K562 (cell line): ENCODE results near the gene ASB13. TPM values are rescaled to one million over a fixed set of nuclear protein-coding genes. Genes with fewer than 3 reads are reported as not detected.

Experiments used
- BCOR ChIP-seq: fragments of 450-650 bp; IDR thresholded peaks from 2 replicates; pipeline ENCODE4 v1.6.1; 2016
- ELF1 ChIP-seq: fragments of 200-800 bp; sonication (Bioruptor generic); IDR thresholded peaks from 2 replicates; pipeline ENCODE4 v1.6.1; 2016; ENCODE audit warnings: missing genetic modification characterization, missing compliant biosample characterization
- HCFC1 ChIP-seq: IDR thresholded peaks from 2 replicates; pipeline ENCODE4 v1.6.1; 2012; ENCODE audit warnings: low read depth, low read length, improper control_type of control experiment
- RB1 ChIP-seq: fragments of 450-650 bp; IDR thresholded peaks from 2 replicates; pipeline ENCODE4 v1.6.1; 2017; ENCODE audit warnings: low read depth, mild to moderate bottlenecking
- SREBF1 ChIP-seq: fragments of 150-350 bp; IDR thresholded peaks from 2 replicates; pipeline ENCODE4 v1.6.1; 2014; ENCODE audit warnings: antibody characterized with exemption, low read depth, low read length, borderline replicate concordance
- TGIF2 ChIP-seq: sonication (generic); formaldehyde crosslinking; IDR thresholded peaks from 2 replicates; pipeline ENCODE4 v1.8.1; 2022; ENCODE audit warnings: mild to moderate bottlenecking, missing genetic modification reagents, moderate library complexity
- TSC22D4 ChIP-seq: fragments of 450-650 bp; IDR thresholded peaks from 2 replicates; pipeline ENCODE4 v1.6.1; 2016; ENCODE audit warnings: missing genetic modification characterization, missing biosample characterization, control low read depth
- ZNF785 ChIP-seq: fragments of 250-450 bp; sonication (Bioruptor Pico); IDR thresholded peaks from 2 replicates; pipeline ENCODE4 v1.4.0; 2020; ENCODE audit warnings: mild to moderate bottlenecking
- polyA plus RNA-seq, 8 experiments: library from polyadenylated mRNA; depleted of rRNA in 4 of 8; stranded (reverse) in 5 of 8; unstranded in 3 of 8; fragments of >200 nt; fragmentation: Nextera tagmentation in 2 of 8; fragmentation: Illumina TruSeq in 1 of 8; extraction: Ambion mirVana in 2 of 8; extraction: Trizol in 1 of 8; gene quantifications; 2 replicates each; pipeline versions ENCODE4 v1.2.1 to v1.2.3, GENCODE V29; 2011 to 2014; ENCODE audit warnings: inconsistent platforms in 1 of 8, missing spikeins in 1 of 8
- total RNA-seq, 7 experiments: library from RNA; depleted of rRNA in 6 of 7; stranded (reverse); fragments of >200 nt in 6 of 7; fragmentation: Illumina TruSeq in 2 of 7; extraction: Trizol in 2 of 7; gene quantifications; 2 replicates each; pipeline versions ENCODE4 v1.2.1 to v1.2.3, GENCODE V29; 2011 to 2021; ENCODE audit warnings: low replicate concordance in 1 of 7
- TF ChIP-seq, protein P1 (sequence below): fragments of 450-650 bp; IDR thresholded peaks from 2 replicates; pipeline ENCODE4 v1.7.1; 2018; ENCODE audit warnings: mild to moderate bottlenecking, low read depth; ENCODE audit not compliant: partially characterized antibody
- TF ChIP-seq, protein P2 (sequence below), 2 experiments: fragments of 450-650 bp; conservative IDR thresholded peaks; 2 replicates each; pipeline ENCODE4 v1.6.1; 2017; ENCODE audit warnings: mild to moderate bottlenecking in 2 of 2, moderate library complexity in 2 of 2
- TF ChIP-seq, protein P3 (sequence below): fragments of 250-450 bp; sonication (Bioruptor Pico); IDR thresholded peaks from 2 replicates; pipeline ENCODE4 v1.4.0; 2020; ENCODE audit warnings: mild to moderate bottlenecking, moderate library complexity
- TF ChIP-seq, protein P4 (sequence below): fragments of 450-650 bp; IDR thresholded peaks from 2 replicates; pipeline ENCODE4 v1.6.1; 2016
- TF ChIP-seq, protein P5 (sequence below): fragments of 250-450 bp; sonication (Bioruptor Pico); IDR thresholded peaks from 2 replicates; pipeline ENCODE4 v1.4.0; 2020; ENCODE audit warnings: borderline replicate concordance
- TF ChIP-seq, protein P6 (sequence below): sonication (generic); formaldehyde crosslinking; IDR thresholded peaks from 2 replicates; pipeline ENCODE4 v1.8.0; 2022; ENCODE audit warnings: mild to moderate bottlenecking, missing genetic modification reagents

Gene ASB13
- total and polyA plus RNA-seq, 9 of the 15 experiments (the other 6 are each of a cell fraction or from before 2014, with no cell fraction given) = 5.2 to 28.8 (median 16.9) TPM

DNA sequence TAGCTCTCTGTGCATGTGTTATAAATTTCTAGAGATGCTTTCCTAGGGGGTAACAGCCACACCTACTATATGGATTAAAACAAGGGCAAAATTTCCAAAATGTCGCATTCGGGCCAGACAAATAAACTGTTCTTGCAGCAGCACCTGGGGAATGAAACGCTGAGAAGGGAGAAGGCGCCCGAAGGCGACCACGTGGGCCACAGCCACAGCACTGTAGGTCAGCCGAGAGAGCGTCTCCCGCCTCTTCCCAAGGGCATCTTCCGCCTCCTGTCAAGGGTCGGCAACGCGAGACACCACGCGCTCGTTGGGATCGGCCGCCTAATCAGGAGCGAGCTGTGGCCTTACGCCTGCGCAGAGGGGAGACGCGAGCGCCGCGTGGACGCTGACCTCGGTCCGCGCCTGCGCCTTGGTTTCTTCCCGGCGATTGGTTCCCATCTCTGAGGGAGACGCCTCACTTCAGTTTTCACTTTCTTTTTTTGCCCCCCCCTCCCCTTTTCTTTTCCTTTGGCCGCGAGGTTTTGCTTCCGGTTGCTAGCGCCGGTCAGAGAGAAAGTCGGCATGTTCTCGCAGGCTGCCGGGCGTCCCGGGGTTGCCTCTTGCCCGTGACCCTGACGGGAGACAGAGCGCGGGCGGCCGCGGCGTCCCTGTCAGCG is 18.0 kb upstream of the ASB13 start, which contains the start of gene TASOR2 (continued):
- TF ChIP-seq, protein P1, sequence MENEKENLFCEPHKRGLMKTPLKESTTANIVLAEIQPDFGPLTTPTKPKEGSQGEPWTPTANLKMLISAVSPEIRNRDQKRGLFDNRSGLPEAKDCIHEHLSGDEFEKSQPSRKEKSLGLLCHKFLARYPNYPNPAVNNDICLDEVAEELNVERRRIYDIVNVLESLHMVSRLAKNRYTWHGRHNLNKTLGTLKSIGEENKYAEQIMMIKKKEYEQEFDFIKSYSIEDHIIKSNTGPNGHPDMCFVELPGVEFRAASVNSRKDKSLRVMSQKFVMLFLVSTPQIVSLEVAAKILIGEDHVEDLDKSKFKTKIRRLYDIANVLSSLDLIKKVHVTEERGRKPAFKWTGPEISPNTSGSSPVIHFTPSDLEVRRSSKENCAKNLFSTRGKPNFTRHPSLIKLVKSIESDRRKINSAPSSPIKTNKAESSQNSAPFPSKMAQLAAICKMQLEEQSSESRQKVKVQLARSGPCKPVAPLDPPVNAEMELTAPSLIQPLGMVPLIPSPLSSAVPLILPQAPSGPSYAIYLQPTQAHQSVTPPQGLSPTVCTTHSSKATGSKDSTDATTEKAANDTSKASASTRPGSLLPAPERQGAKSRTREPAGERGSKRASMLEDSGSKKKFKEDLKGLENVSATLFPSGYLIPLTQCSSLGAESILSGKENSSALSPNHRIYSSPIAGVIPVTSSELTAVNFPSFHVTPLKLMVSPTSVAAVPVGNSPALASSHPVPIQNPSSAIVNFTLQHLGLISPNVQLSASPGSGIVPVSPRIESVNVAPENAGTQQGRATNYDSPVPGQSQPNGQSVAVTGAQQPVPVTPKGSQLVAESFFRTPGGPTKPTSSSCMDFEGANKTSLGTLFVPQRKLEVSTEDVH = peak; percentile 62
- peak; percentile 27; the same call in 1 of the 2 replicates for TF ChIP-seq BCOR
- TF ChIP-seq RB1 = peak; percentile 31; the same call in 1 of the 2 replicates
- TF ChIP-seq, protein P2, sequence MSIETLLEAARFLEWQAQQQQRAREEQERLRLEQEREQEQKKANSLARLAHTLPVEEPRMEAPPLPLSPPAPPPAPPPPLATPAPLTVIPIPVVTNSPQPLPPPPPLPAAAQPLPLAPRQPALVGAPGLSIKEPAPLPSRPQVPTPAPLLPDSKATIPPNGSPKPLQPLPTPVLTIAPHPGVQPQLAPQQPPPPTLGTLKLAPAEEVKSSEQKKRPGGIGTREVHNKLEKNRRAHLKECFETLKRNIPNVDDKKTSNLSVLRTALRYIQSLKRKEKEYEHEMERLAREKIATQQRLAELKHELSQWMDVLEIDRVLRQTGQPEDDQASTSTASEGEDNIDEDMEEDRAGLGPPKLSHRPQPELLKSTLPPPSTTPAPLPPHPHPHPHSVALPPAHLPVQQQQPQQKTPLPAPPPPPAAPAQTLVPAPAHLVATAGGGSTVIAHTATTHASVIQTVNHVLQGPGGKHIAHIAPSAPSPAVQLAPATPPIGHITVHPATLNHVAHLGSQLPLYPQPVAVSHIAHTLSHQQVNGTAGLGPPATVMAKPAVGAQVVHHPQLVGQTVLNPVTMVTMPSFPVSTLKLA (conservative IDR thresholded peaks at IDR 0.05) = peak; percentile 98
- TF ChIP-seq, protein P3, sequence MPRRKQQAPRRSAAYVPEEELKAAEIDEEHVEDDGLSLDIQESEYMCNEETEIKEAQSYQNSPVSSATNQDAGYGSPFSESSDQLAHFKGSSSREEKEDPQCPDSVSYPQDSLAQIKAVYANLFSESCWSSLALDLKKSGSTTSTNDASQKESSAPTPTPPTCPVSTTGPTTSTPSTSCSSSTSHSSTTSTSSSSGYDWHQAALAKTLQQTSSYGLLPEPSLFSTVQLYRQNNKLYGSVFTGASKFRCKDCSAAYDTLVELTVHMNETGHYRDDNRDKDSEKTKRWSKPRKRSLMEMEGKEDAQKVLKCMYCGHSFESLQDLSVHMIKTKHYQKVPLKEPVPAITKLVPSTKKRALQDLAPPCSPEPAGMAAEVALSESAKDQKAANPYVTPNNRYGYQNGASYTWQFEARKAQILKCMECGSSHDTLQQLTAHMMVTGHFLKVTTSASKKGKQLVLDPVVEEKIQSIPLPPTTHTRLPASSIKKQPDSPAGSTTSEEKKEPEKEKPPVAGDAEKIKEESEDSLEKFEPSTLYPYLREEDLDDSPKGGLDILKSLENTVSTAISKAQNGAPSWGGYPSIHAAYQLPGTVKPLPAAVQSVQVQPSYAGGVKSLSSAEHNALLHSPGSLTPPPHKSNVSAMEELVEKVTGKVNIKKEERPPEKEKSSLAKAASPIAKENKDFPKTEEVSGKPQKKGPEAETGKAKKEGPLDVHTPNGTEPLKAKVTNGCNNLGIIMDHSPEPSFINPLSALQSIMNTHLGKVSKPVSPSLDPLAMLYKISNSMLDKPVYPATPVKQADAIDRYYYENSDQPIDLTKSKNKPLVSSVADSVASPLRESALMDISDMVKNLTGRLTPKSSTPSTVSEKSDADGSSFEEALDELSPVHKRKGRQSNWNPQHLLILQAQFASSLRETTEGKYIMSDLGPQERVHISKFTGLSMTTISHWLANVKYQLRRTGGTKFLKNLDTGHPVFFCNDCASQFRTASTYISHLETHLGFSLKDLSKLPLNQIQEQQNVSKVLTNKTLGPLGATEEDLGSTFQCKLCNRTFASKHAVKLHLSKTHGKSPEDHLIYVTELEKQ (CRISPR knock-in tag) = peak; percentile 85
- TF ChIP-seq HCFC1 = no peak
- TF ChIP-seq, protein P4, sequence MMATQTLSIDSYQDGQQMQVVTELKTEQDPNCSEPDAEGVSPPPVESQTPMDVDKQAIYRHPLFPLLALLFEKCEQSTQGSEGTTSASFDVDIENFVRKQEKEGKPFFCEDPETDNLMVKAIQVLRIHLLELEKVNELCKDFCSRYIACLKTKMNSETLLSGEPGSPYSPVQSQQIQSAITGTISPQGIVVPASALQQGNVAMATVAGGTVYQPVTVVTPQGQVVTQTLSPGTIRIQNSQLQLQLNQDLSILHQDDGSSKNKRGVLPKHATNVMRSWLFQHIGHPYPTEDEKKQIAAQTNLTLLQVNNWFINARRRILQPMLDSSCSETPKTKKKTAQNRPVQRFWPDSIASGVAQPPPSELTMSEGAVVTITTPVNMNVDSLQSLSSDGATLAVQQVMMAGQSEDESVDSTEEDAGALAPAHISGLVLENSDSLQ = peak; percentile 68
- TF ChIP-seq, protein P5, sequence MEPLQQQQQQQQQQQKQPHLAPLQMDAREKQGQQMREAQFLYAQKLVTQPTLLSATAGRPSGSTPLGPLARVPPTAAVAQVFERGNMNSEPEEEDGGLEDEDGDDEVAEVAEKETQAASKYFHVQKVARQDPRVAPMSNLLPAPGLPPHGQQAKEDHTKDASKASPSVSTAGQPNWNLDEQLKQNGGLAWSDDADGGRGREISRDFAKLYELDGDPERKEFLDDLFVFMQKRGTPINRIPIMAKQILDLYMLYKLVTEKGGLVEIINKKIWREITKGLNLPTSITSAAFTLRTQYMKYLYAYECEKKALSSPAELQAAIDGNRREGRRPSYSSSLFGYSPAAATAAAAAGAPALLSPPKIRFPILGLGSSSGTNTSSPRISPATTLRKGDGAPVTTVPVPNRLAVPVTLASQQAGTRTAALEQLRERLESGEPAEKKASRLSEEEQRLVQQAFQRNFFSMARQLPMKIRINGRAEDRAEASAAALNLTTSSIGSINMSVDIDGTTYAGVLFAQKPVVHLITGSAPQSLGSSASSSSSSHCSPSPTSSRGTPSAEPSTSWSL = 0 out of 2 replicates have a peak, but pooled peaks have one; percentile 65
- peak; percentile 87; the same call in 1 of the 2 replicates for TF ChIP-seq TGIF2 (CRISPR knock-in tag)
- 0 out of 2 replicates have a peak, but pooled peaks have one; percentile 61 for TF ChIP-seq SREBF1
- no peak for TF ChIP-seq TSC22D4 (tag)
- peak; percentile 83 for TF ChIP-seq ELF1 (tag)
- TF ChIP-seq, protein P6, sequence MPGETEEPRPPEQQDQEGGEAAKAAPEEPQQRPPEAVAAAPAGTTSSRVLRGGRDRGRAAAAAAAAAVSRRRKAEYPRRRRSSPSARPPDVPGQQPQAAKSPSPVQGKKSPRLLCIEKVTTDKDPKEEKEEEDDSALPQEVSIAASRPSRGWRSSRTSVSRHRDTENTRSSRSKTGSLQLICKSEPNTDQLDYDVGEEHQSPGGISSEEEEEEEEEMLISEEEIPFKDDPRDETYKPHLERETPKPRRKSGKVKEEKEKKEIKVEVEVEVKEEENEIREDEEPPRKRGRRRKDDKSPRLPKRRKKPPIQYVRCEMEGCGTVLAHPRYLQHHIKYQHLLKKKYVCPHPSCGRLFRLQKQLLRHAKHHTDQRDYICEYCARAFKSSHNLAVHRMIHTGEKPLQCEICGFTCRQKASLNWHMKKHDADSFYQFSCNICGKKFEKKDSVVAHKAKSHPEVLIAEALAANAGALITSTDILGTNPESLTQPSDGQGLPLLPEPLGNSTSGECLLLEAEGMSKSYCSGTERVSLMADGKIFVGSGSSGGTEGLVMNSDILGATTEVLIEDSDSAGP (CRISPR knock-in tag) = peak; percentile 30; the same call in 1 of the 2 replicates
- TF ChIP-seq ZNF785 (CRISPR knock-in tag) = no peak
